ENCODE data around the gene SKAP1.

The SKAP1 gene

DNA sequence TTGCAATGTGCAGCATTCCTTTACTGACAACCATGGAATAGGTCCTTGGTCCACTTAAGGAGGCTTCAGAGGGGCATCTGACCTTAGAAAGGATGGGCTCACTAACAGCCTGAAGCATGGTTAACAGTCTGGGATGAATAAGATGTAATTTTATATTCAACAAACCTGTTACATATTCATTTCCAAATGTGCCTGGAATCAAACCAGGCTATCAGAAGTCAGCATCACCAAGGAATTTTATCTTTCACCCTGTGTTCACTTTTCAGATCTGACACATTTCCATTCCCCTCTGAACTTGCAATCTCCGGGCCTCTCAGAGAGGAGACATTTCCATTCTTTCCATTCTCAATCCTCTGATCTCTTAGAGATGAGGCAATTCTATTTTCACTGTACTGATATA is 260.1 kb downstream of the SKAP1 start:
- TF ChIP-seq CTCF (conservative IDR thresholded peaks at IDR 0.05; ENCODE audit: low read depth), result no peak
- ChIA-PET CTCF (no interaction called here), POLR2A (ENCODE audit: low non-redundant PET) (no interaction called here)
- DNase-seq (ENCODE audit: low spot score), result no peak
- no peak overlapping the region for H3K27ac ChIP-seq

GRCh38 chr17:48163809-48164208 is 266.2 kb downstream of the SKAP1 start:
- TF ChIP-seq CTCF (conservative IDR thresholded peaks at IDR 0.05; ENCODE audit: low read depth), result no peak
- ChIA-PET POLR2A (ENCODE audit: low non-redundant PET) (no interaction called here), CTCF (no interaction called here)
- no peak overlapping the region for H3K27ac ChIP-seq
- DNase-seq (ENCODE audit: low spot score), result no peak

DNA sequence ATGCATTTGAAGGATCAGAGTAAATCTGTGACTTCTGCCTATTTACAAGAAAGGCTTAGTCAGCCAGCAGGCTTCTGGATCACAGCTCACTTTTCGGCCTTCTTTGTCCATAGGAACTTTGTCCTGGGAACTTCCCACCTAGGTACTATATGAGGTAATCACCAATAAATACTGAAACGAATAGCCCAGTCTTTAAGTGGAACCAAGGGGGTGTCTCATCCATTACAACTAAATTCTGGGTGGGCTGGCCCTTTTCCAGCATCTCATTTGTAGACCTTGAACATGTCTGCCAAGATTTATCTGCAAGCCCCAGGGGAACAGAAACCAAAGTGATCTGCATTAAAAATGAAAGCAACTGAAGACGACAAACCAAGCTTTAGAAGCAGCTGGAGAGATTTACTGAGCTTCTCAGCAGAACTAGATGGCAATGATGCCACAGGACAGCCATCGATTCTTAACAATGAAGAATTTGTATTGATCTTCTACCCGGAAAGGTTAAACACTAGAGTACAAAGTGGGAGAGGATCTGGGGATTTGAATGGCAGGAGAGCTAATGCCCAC is 267.0 kb downstream of the SKAP1 start:
- no peak overlapping the region for H3K27ac ChIP-seq
- ChIA-PET POLR2A (ENCODE audit: low non-redundant PET) (no interaction called here), CTCF (no interaction called here)

DNA sequence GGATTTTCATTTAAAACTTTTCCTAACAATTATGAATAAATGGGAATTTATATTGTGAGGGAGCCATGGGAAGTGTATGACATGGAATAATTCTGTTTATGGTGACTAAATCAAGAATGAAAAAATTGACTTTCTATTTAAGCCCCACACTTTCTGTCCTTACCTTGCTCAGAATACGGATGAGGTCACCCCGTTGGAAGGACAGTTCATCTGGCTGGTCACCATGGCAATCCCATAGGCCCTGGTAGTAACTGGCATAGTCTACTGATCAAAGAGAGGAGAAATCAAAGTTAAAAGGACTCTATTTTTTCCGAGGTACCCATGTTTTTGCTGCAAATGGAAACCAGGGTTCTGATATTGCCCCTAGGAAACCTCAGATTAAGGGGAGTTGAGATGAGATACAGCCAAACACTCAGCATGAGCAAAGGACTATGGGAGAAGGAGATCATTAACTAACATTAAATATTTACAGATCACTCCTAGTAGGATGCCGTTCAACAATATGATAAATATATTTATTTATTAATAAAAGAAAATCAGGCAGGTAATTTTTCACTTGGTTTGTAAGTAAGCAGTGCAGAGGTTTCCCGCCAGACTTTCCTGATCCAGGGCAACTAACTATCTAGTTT is 267.6 kb downstream of the SKAP1 start:
- no peak for TF ChIP-seq CTCF (conservative IDR thresholded peaks at IDR 0.05; ENCODE audit: low read depth)
- POLR2A ChIA-PET (ENCODE audit: low non-redundant PET), result no interaction called here
- H3K27ac ChIP-seq, result no peak overlapping the region
- CTCF ChIA-PET, result no interaction called here
- DNase-seq (ENCODE audit: low spot score), result no peak

More for the DNA sequence above, 267.0 kb downstream of the SKAP1 start:
- DNase-seq (ENCODE audit: low spot score), result no peak
- TF ChIP-seq CTCF (conservative IDR thresholded peaks at IDR 0.05; ENCODE audit: low read depth), result no peak

- ChIA-PET POLR2A (ENCODE audit: low non-redundant PET) (no interaction called here), CTCF (no interaction called here)
- no peak for TF ChIP-seq CTCF (conservative IDR thresholded peaks at IDR 0.05; ENCODE audit: low read depth)
- DNase-seq (ENCODE audit: low spot score), result no peak
- no peak overlapping the region for H3K27ac ChIP-seq
Observed at GRCh38 chr17:48161127-48161905, 268.7 kb downstream of the SKAP1 start.

DNA sequence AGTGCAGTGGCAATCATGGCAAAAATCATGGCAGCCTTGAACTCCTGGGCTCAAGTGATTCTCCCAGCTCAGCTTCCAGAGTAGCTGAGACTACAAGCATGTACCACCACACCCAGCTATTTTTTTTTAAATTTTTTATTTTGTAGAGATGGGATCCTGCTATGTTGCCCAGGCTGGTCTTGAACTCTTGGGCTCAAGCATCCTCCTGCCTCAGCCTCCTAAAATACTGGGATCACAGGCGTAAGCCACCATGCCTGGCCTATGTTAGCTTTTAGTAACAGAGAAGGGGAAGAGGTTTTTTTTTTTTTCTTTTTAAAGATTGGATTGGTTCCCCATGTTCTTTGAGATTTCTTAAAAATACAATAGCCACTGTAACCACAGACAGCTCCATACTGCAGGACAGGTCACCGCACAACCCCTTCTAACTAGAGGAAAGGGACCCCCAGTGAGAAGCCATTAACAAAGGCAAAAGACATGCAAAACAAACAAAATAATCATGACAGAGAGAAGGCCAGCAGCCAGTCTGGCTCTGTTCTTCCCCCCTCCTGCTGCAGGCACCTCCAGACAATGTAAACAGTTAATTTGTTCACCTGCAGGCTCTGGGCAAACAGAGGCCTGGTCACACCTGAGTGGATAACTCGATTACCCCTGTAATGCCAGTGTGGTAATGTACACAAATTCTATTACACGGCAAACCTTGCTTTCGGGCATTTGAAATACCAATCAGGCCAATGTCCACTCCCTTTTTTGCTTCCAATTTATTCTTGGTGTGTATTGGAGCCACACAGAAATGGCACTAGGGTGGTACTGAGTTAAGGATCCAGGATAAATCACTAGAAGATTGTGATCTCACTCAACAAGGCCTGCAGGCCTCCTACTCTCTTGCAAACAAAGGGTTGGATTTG is 269.6 kb downstream of the SKAP1 start:
- TF ChIP-seq CTCF (conservative IDR thresholded peaks at IDR 0.05; ENCODE audit: low read depth), result no peak
- ChIA-PET CTCF (no interaction called here), POLR2A (ENCODE audit: low non-redundant PET) (no interaction called here)
- no peak for DNase-seq (ENCODE audit: low spot score)
- H3K27ac ChIP-seq, result no peak overlapping the region

Data from RWPE1 (cell line).